SK-N-SH treated with all-trans-retinoic acid at 6 μM for 48 hours (cell line): ENCODE data around the gene VSIR.

Experiments
- ARNTL ChIP-seq: fragments of 450-650 bp; formaldehyde crosslinking; IDR thresholded peaks from 2 replicates; pipeline ENCODE4 v1.5.0; 2020; ENCODE audit warnings: low read depth, mild to moderate bottlenecking, moderate library complexity, borderline replicate concordance
- ISL1 ChIP-seq: fragments of 250-450 bp; sonication (Bioruptor Pico); IDR thresholded peaks from 2 replicates; pipeline ENCODE4 v2.1.2; 2022; ENCODE audit warnings: mild to moderate bottlenecking, moderate library complexity
- PPARA ChIP-seq: fragments of 250-450 bp; sonication (Bioruptor Pico); IDR thresholded peaks from 2 replicates; pipeline ENCODE4 v1.5.0; 2020; ENCODE audit warnings: mild to moderate bottlenecking, borderline replicate concordance
- RARB ChIP-seq: fragments of 250-450 bp; sonication (Bioruptor Pico); IDR thresholded peaks from 2 replicates; pipeline ENCODE4 v1.8.0; 2021; ENCODE audit warnings: mild to moderate bottlenecking, moderate library complexity
- ZC3H10 ChIP-seq: fragments of 250-450 bp; sonication (Bioruptor Pico); IDR thresholded peaks from 2 replicates; pipeline ENCODE4 v1.5.1; 2021; ENCODE audit warnings: mild to moderate bottlenecking, moderate library complexity
- ZFP3 ChIP-seq: fragments of 250-450 bp; sonication (Bioruptor Pico); IDR thresholded peaks from 2 replicates; pipeline ENCODE4 v1.5.0; 2020; ENCODE audit warnings: mild to moderate bottlenecking, moderate library complexity
- ZFP30 ChIP-seq: fragments of 450-650 bp; formaldehyde crosslinking; IDR thresholded peaks from 2 replicates; pipeline ENCODE4 v1.5.0; 2022; ENCODE audit warnings: mild to moderate bottlenecking, moderate library complexity
- ZNF70 ChIP-seq: fragments of 450-650 bp; formaldehyde crosslinking; IDR thresholded peaks from 2 replicates; pipeline ENCODE4 v1.5.0; 2020; ENCODE audit warnings: mild to moderate bottlenecking, moderate library complexity
- TF ChIP-seq, protein P1 (sequence below): fragments of 250-450 bp; sonication (Bioruptor Pico); IDR thresholded peaks from 2 replicates; pipeline ENCODE4 v1.8.0; 2021; ENCODE audit warnings: low read depth, mild to moderate bottlenecking, moderate library complexity, borderline replicate concordance

DNA sequence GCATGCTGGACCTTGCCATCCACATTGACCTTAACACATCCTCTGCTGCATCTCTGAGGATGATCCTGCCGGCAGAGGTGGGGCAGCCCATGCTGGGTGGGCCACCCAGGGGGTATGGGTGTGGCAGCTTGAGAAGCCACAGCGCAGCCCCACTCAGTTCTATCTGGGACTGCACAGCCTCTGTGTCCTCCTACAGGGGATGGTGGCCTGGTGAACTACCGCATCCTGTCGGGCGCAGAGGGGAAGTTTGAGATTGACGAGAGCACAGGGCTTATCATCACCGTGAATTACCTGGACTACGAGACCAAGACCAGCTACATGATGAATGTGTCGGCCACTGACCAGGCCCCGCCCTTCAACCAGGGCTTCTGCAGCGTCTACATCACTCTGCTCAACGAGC lies 41.5 kb downstream of the VSIR start:
- TF ChIP-seq PPARA (CRISPR knock-in tag), result no peak
- no peak for TF ChIP-seq ARNTL (CRISPR knock-in tag)
- no peak for TF ChIP-seq ZFP30 (CRISPR knock-in tag)
- TF ChIP-seq RARB (CRISPR knock-in tag), result no peak
- TF ChIP-seq, protein P1, sequence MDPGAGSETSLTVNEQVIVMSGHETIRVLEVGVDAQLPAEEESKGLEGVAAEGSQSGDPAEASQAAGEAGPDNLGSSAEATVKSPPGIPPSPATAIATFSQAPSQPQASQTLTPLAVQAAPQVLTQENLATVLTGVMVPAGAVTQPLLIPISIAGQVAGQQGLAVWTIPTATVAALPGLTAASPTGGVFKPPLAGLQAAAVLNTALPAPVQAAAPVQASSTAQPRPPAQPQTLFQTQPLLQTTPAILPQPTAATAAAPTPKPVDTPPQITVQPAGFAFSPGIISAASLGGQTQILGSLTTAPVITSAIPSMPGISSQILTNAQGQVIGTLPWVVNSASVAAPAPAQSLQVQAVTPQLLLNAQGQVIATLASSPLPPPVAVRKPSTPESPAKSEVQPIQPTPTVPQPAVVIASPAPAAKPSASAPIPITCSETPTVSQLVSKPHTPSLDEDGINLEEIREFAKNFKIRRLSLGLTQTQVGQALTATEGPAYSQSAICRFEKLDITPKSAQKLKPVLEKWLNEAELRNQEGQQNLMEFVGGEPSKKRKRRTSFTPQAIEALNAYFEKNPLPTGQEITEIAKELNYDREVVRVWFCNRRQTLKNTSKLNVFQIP (CRISPR knock-in tag), result no peak
- TF ChIP-seq ISL1, result no peak
- no peak for TF ChIP-seq ZC3H10 (CRISPR knock-in tag)
- no peak for TF ChIP-seq ZFP3 (CRISPR knock-in tag)
- TF ChIP-seq ZNF70, result no peak
